ENCODE measurements around the gene ANKRD23.

- TF ChIP-seq RAD21 (IDR thresholded peaks at IDR 0.05; ENCODE audit: low read depth) (no peak), TCF12 (IDR thresholded peaks at IDR 0.05; ENCODE audit: low read depth) (no peak), CREB1 (IDR thresholded peaks at IDR 0.05; ENCODE audit: low read depth) (no peak), EP300 (IDR thresholded peaks at IDR 0.05; ENCODE audit: borderline replicate concordance) (no peak), USF1 (IDR thresholded peaks at IDR 0.05) (0 out of 2 replicates have a peak, but pooled peaks have one; percentile 4), CEBPB (IDR thresholded peaks at IDR 0.05) (no peak), TAF1 (IDR thresholded peaks at IDR 0.05; ENCODE audit: low read depth) (no peak), MAX (IDR thresholded peaks at IDR 0.05) (peak; percentile 7; the same call in 1 of the 2 replicates), YY1 (IDR thresholded peaks at IDR 0.05; ENCODE audit: low read depth) (no peak), EGR1 (IDR thresholded peaks at IDR 0.05) (no peak), FOXM1 (IDR thresholded peaks at IDR 0.05; ENCODE audit: borderline replicate concordance, low read depth) (no peak), TEAD4 (IDR thresholded peaks at IDR 0.05) (no peak), ZBTB7A (IDR thresholded peaks at IDR 0.05; ENCODE audit: low read depth) (no peak)
- TF ChIP-seq, protein P1, sequence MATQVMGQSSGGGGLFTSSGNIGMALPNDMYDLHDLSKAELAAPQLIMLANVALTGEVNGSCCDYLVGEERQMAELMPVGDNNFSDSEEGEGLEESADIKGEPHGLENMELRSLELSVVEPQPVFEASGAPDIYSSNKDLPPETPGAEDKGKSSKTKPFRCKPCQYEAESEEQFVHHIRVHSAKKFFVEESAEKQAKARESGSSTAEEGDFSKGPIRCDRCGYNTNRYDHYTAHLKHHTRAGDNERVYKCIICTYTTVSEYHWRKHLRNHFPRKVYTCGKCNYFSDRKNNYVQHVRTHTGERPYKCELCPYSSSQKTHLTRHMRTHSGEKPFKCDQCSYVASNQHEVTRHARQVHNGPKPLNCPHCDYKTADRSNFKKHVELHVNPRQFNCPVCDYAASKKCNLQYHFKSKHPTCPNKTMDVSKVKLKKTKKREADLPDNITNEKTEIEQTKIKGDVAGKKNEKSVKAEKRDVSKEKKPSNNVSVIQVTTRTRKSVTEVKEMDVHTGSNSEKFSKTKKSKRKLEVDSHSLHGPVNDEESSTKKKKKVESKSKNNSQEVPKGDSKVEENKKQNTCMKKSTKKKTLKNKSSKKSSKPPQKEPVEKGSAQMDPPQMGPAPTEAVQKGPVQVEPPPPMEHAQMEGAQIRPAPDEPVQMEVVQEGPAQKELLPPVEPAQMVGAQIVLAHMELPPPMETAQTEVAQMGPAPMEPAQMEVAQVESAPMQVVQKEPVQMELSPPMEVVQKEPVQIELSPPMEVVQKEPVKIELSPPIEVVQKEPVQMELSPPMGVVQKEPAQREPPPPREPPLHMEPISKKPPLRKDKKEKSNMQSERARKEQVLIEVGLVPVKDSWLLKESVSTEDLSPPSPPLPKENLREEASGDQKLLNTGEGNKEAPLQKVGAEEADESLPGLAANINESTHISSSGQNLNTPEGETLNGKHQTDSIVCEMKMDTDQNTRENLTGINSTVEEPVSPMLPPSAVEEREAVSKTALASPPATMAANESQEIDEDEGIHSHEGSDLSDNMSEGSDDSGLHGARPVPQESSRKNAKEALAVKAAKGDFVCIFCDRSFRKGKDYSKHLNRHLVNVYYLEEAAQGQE (IDR thresholded peaks at IDR 0.05; ENCODE audit: low read depth): no peak
These were observed 11.4 kb downstream of the ANKRD23 start for GRCh38 chr2:96832408-96832753.
